Prostate gland (tissue), 2 donors: Measurements from ENCODE around the gene MAP4K2. TPM values are rescaled to one million over a fixed set of nuclear protein-coding genes. Genes with fewer than 3 reads are reported as not detected.
A peak's percentile ranks its signal among the peaks of the same experiment; 100 is the strongest.

Experiments
- DNase-seq: peaks from one replicate; pipeline ENCODE4 v3.0.0-alpha.2; 2019; ENCODE audit warnings: low spot score
- H3K27ac ChIP-seq, 2 donors: fragments of 200-600 bp; sonication (generic); 2 replicates each; pipeline ENCODE4 v1.5.1; 2017 to 2019
- H3K27me3 ChIP-seq: fragments of 200-600 bp; sonication (generic); replicated peaks from 2 replicates; pipeline ENCODE4 v1.5.1; 2019; ENCODE audit not compliant: insufficient read depth
- H3K36me3 ChIP-seq, 2 donors: fragments of 200-600 bp; sonication (generic); 1 replicate in 1 of 2; 2 replicates in 1 of 2; pipeline versions ENCODE4 v1.5.1 to v1.8.1; 2017 to 2019
- H3K4me1 ChIP-seq: fragments of 200-600 bp; sonication (generic); replicated peaks from 2 replicates; pipeline ENCODE4 v1.5.1; 2019
- H3K4me3 ChIP-seq, 2 donors: fragments of 200-600 bp; sonication (generic); 2 replicates each; pipeline ENCODE4 v1.5.1; 2017 to 2019
- H3K9me3 ChIP-seq: fragments of 200-600 bp; sonication (generic); 2 replicates; pipeline ENCODE4 v1.5.1; 2017
- POLR2A ChIP-seq: fragments of 450-650 bp; IDR thresholded peaks from one replicate; pipeline ENCODE4 v1.6.1; 2016; ENCODE audit warnings: antibody characterized with exemption, mild to moderate bottlenecking
- POLR2AphosphoS5 ChIP-seq: sonication (generic); formaldehyde crosslinking; IDR thresholded peaks from one replicate; pipeline ENCODE4 v1.6.1; 2017; ENCODE audit warnings: antibody characterized with exemption
- WGBS: methylation state at CpG from one replicate; pipeline ENCODE4 v1.1.5; 2018; 5-methylcytosine and 5-hydroxymethylcytosine counted together
- intact Hi-C: fragments of 100-400 bp; cut with DNase I; formaldehyde crosslinking; loops from one replicate; pipeline ENCODE4 v1.14.2; 2022
- total RNA-seq, 2 donors: library from RNA; depleted of rRNA; stranded (reverse); fragments of >200 nt; gene quantifications; one replicate each; pipeline ENCODE4 v1.1.0, GENCODE V29; 2016
- TF ChIP-seq, protein P1 (sequence below), 4 experiments: fragments of 200-600 bp in 2 of 4; fragments of 450-650 bp in 2 of 4; sonication (generic) in 2 of 4; IDR thresholded peaks; 1 replicate in 3 of 4; 2 replicates in 1 of 4; pipeline ENCODE4 v1.5.1; 2016 to 2019; ENCODE audit warnings: antibody characterized with exemption in 4 of 4, mild to moderate bottlenecking in 2 of 4, moderate library complexity in 2 of 4

The MAP4K2 gene
- total RNA-seq, 2 donors from 2014 or later: 10.7 to 35.8 TPM

DNA sequence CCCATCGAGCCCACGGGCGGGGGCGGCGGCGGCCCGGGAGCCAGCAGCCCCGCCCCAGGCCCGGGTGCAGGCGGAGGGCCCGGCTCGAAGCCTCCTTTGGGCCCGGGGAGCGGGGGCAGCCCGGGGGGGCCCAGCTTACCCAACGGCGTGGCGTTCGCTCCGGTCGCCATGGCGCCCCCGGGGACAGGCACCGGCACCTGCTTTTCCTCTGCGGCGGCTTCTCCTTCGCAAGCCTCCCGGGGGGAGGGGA is 24.9 kb downstream of the MAP4K2 start:
- Histone ChIP-seq H3K27ac (peak overlapping the region; percentile 99 to 100), H3K36me3 (peaks cover 8 to 21% of the 10 kb centered on the region in 2 donors), H3K4me1 (peaks cover 11% of the 10 kb centered on the region), H3K4me3 (peak overlapping the region; percentile 99 to 100), H3K9me3 (no peaks in the 10 kb centered on the region), H3K27me3 (no peaks in the 10 kb centered on the region)
- WGBS: 0% methylated on average over 14 of the region's 28 CpGs
- DNase-seq: no peak
- TF ChIP-seq POLR2A: no peak
- TF ChIP-seq, protein P1, sequence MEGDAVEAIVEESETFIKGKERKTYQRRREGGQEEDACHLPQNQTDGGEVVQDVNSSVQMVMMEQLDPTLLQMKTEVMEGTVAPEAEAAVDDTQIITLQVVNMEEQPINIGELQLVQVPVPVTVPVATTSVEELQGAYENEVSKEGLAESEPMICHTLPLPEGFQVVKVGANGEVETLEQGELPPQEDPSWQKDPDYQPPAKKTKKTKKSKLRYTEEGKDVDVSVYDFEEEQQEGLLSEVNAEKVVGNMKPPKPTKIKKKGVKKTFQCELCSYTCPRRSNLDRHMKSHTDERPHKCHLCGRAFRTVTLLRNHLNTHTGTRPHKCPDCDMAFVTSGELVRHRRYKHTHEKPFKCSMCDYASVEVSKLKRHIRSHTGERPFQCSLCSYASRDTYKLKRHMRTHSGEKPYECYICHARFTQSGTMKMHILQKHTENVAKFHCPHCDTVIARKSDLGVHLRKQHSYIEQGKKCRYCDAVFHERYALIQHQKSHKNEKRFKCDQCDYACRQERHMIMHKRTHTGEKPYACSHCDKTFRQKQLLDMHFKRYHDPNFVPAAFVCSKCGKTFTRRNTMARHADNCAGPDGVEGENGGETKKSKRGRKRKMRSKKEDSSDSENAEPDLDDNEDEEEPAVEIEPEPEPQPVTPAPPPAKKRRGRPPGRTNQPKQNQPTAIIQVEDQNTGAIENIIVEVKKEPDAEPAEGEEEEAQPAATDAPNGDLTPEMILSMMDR (IDR thresholded peaks at IDR 0.05): no peak
- no peak for TF ChIP-seq POLR2AphosphoS5
- intact Hi-C loops: loop anchor here (5.0 kb wide), 1 partner anchor 36 kb away; the partner anchor contains the start of gene RASGRP2

DNA sequence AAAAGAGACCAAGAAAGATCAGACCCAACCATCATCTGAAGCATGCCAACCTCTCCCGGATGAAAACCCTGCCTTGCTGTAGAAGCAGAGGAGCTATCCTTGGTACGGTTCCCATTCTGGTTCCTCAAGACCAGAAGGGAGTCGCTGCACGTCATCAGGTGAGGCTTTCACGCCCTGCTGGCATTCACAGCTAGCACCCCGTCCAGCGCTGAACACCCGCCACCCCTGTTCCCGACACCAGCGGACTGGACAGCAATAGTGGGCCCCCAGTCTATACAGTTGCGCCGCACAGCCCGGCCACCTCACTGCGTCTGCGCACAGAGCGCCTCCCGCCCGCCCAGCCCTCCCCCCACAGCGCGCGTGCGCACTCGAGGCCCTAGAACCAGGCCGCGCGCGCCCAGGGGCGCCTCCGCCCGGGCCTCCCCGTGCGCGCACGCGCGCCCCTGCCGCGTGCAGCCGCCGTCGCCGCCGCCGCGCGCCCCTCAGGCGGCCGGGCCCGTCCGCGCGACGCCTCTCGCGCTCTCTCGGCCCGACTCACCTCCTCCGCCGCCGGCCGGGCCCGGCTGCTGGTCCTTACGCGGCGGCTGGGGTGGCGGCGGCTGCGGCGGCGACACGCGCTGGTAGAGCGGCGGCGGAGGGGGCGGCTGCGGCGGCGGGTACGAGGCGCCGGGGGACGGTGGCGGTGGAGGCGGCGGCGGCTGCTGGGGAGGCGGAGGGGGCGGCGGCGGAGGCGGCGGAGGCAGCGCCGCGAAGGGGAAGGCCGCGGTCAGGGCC is 25.4 kb downstream of the MAP4K2 start:
- intact Hi-C loops: loop anchor here (5.0 kb wide), 1 partner anchor 35 kb away; the partner anchor contains the start of gene RASGRP2
- peak; percentile 79 for DNase-seq

DNA sequence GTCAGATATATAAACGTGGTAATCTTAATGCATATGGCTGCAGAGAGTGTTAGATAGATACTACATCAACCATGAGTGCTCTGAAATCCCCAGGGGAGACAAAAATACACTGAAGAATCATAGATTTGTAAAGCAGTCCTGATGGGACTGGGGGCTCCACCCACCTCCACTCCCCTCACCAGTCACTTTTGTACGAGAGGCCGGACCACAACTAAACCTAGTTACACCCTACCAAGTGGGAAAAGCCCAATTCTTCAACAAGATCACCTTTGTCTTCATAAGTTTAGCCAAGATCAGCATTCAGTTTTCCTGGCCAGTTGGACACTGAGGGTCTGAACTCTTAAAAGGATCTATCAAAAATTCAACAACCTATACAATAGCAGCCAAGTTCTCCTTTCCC is 26.1 kb downstream of the MAP4K2 start:
- H3K9me3 ChIP-seq: no peaks in the 10 kb centered on the region
- no peak for DNase-seq
- H3K4me1 ChIP-seq: peaks cover 11% of the 10 kb centered on the region
- peak overlapping the region in 1 of 2 donors; percentile 100 for H3K27ac ChIP-seq
- H3K4me3 ChIP-seq: peak overlapping the region; percentile 99 to 100
- no peaks in the 10 kb centered on the region for H3K27me3 ChIP-seq
- TF ChIP-seq POLR2AphosphoS5 (no peak), POLR2A (no peak)
- TF ChIP-seq, protein P1 (IDR thresholded peaks at IDR 0.05): no peak
- 4% methylated on average over 3 of the region's 3 CpGs for WGBS
- peaks cover 8 to 27% of the 10 kb centered on the region in 2 donors for H3K36me3 ChIP-seq
- intact Hi-C loops: loop anchor here (5.0 kb wide), 1 partner anchor 35 kb away; the partner anchor contains the start of gene RASGRP2

More for the DNA sequence above, 25.4 kb downstream of the MAP4K2 start:
- peak overlapping the region; percentile 99 to 100 for H3K4me3 ChIP-seq
- H3K36me3 ChIP-seq: peaks cover 8 to 26% of the 10 kb centered on the region in 2 donors
- TF ChIP-seq, protein P1 (IDR thresholded peaks at IDR 0.05): peak in 1 of 4 experiments; percentile 3
- TF ChIP-seq POLR2A: peak; percentile 18
- TF ChIP-seq POLR2AphosphoS5: peak; percentile 68
- H3K27me3 ChIP-seq: no peaks in the 10 kb centered on the region
- no peaks in the 10 kb centered on the region for H3K9me3 ChIP-seq
- WGBS: under 1% methylated on average over 48 of the region's 98 CpGs
- peak overlapping the region; percentile 99 to 100 for H3K27ac ChIP-seq
- peaks cover 11% of the 10 kb centered on the region for H3K4me1 ChIP-seq

DNA sequence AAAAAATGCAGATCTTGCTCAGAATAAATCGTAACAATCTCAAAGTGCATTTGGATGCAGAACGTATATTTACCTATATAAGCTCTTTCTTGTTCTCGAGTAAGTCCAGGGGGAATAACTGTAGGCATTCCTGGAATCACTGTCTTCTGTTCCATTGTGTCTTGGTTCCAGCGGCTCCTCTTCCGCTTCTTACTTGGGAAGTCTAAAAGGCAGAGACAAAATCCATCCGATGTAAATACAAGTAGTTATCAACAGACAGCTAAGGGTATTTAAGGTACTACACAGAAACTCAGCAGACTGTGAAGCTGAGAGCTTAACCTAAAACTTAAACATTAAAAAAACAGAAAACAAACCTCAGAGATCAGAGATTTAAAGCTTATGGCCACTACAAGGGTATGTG is 26.6 kb downstream of the MAP4K2 start:
- H3K4me1 ChIP-seq: peaks cover 11% of the 10 kb centered on the region
- DNase-seq: no peak
- H3K9me3 ChIP-seq: no peaks in the 10 kb centered on the region
- H3K27ac ChIP-seq: peak overlapping the region in 1 of 2 donors; percentile 100
- no peaks in the 10 kb centered on the region for H3K27me3 ChIP-seq
- TF ChIP-seq POLR2A: no peak
- TF ChIP-seq, protein P1 (IDR thresholded peaks at IDR 0.05): no peak
- H3K36me3 ChIP-seq: peaks cover 8 to 27% of the 10 kb centered on the region in 2 donors
- intact Hi-C loops: loop anchor here (5.0 kb wide), 1 partner anchor 34 kb away; the partner anchor contains the start of gene RASGRP2
- peak overlapping the region in 1 of 2 donors; percentile 100 for H3K4me3 ChIP-seq
- 48% methylated on average over 6 of the region's 6 CpGs for WGBS

DNA sequence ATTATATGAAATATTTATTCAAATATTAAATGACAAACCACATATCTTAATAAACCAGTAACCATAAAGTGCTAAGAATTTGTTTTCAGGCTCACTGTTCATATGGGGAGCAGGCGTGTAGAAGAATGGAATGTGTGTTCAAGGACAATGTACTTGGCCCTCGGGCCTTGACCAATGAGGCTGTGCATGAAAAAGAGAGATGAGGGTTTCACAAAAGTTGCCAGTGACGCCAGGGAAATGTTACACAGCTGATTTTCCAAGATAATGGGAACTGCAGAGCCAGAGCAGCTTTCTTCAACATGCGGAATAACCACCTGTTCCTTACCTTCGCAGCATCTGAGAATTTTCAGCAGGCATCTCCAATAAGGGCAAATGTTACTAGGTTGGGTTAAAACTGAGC is 28.9 kb downstream of the MAP4K2 start:
- intact Hi-C loops: loop anchor here (2.0 kb wide), 1 partner anchor 29 kb away; the partner anchor contains the start of gene MAP4K2
- DNase-seq: no peak
- peaks cover 11% of the 10 kb centered on the region for H3K4me1 ChIP-seq
- no peak overlapping the region for H3K27ac ChIP-seq
- H3K27me3 ChIP-seq: no peaks in the 10 kb centered on the region
- H3K9me3 ChIP-seq: no peaks in the 10 kb centered on the region
- no peak overlapping the region for H3K4me3 ChIP-seq
- WGBS: 70% methylated on average over 5 of the region's 5 CpGs
- H3K36me3 ChIP-seq: peaks cover 22 to 46% of the 10 kb centered on the region in 2 donors
- TF ChIP-seq POLR2AphosphoS5 (no peak), POLR2A (no peak)
- TF ChIP-seq, protein P1 (IDR thresholded peaks at IDR 0.05): no peak
